ENCODE measurements around the gene LPP. TPM values are rescaled to one million over a fixed set of nuclear protein-coding genes. Genes with fewer than 3 reads are reported as not detected.

LPP gene
- total RNA-seq, 1 donor from 2014 or later, result 62.1 TPM

DNA sequence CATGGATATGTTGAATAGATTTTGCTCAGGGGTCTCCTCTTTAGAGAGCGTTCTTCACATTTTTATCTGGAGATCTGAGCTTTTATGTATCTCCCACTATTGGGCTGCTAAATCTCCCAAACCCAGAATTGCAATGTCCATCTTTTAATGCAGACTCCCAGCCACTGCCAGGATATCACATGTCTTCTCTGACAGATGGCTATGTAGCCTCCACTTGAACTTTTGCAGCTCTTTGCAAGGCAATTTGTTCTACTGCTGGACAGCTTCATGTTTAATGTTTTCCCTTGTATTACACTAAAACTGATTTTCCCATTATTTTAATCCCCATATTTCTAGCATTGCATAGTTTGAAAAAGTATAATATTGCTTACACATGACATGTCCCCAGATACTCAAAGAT, 177.2 kb downstream of the LPP start:
- DNase-seq, result no peak

GRCh38 chr3:188332085-188332484, 178.1 kb downstream of the LPP start:
- DNase-seq, result no peak

DNA sequence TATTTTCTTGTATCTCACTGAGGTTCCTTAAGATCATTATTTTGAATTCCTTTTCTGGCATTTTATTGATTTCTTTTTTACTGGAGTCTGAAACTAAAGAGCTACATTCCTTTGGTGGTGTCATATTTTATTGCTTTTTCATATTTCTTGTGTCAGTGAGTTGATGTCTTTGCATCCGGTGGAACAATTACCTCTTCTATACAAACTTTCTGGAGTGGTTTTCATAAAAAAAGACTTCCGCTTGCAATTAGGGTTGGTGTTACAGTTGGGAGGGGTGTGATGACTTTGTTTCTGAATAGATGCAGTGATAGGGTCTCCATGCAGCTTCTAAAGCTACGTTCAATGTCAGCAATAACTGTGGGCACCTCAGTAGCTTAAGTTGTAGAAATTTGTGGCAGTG, 181.7 kb downstream of the LPP start:
- no peak for DNase-seq

DNA sequence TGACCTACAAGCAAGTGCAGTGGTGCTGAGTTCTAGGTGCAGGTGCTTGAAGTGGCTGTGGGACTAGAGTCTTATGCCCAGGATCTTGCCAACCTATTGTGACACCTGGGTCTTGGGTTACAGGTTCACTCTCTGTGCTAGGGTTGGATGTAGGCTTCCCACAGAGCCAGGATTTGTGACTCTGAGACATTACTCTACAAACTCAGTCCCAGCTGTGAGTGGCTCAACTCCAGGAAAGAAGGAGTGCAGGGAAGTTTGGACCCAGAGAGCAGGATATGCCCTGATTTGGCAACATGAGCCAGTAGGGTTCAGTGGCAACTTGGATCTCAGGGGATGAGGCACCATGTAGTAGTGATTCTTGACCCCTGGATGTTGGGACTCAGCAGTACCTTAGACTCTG, 182.2 kb downstream of the LPP start:
- no peak for DNase-seq

DNA sequence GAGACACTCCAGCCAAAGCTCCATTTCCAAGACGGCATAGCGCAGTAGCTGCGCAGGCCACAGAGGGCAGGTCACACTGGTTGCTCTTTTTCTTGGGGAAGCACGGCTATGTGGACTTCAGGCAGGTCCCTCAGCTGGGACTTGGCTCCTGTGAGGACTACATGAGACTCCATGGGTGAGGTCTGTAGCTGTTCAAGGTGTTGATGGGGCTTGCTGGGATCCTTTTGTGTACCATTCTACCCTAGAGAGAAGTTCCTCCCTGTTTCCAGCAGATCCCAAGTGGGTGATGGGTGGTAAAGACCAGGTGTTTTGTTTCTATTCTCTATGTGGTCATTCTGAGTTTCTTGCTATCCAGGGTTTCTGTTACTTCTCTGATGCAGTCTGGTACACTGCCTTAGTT, 183.3 kb downstream of the LPP start:
- DNase-seq, result no peak

DNA sequence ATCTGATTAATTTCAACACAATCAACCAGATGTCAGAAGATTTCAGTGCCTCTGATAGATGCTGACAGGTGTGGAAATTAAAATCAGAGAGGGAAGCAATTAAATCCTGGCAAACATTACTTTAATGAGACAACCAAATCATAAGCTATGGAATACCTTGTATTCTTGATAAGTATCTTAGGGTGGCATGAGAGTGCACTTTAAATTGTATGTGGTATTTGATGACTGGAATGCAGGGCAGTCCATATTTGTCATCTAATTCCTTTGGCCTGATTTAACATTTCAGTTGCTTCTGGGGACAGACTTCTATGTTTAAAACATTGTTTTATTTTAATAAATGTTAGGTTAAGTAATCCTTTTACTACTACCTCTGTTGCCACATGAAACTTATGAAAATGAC, 184.1 kb downstream of the LPP start:
- no peak for DNase-seq

- no peak for DNase-seq
These were observed 185.7 kb downstream of the LPP start for GRCh38 chr3:188339410-188340295.

DNA sequence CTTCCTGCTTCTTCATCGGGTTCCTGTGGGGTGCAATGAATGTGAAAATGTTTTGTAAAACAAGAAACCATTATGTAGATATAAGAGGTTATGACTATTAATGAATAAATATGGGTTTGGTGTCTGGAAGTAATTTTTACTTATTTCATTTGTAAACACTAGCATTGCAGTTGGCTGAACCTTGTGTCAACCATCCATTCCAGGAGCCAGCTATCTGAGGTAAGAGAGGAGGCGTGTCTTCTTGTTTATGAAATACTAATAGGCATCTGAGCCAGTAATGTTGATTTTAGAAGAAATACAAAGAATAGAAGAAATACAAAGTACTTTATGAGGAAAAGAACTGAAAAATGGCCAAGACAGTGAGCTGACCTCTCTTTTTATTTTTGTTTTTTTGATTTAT, 187.5 kb downstream of the LPP start:
- no peak for DNase-seq

GRCh38 chr3:188342991-188343732, 189.2 kb downstream of the LPP start:
- no peak for DNase-seq

DNA sequence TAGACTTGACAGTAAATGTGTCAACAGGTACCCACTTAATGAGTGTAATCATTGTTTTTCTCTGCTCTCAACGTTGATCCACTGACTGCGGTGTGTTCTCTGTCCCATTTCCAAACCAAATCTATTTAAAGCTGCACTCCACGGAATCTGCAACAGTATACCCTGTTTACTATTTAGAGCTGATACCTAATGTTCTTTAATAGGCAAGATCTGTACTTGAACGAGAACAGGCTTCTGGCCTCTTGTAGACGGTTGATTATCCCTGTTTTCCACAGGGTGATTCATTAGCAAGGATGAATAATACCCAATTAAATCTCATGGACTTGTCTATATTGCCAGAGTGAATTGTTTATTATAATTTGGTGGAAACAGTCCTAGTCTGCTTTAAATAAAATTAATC, 189.9 kb downstream of the LPP start:
- no peak for DNase-seq

- DNase-seq, result no peak
These were observed 191.3 kb downstream of the LPP start for GRCh38 chr3:188345223-188345622.

DNA sequence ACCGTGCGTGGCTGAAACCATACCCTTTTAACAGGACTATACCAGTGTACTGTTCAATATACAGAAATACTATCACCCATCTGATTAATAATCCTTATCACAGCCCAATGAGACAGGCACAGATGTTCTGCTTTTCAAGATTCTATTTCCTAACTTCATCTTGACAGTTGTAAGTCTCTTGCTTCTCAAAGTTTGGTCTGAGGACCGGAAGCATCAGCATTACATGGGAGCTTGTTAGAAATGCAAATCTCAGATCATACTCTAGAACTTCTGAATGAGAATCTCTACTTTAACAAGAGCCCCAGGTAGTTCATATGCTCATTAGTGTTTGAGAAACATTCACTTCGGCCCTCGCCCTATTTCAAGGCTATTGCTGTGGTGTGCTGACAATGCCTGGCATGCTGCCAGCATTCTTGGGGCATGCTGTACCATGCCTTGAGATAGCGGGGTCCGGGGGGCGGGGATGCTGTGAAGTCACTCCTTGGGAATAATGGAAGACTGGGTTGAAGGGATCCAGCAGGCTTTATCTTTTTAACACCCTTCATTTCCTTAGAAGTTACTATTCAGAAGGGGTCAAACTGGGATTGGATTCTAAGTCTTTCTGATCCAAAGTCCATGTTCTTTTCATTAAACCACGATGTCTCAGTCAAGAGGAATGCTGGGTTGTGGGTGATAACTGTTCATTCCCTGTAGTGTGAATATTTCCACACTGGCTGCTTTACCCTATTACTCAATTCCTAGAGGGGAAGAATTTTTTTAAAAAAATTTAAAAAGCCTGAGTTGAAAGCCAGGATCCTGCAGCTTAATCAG, 194.7 kb downstream of the LPP start:
- DNase-seq, result peak; percentile 93

- peak; percentile 83 for DNase-seq
These were observed 195.5 kb downstream of the LPP start for GRCh38 chr3:188349351-188349901.

DNA sequence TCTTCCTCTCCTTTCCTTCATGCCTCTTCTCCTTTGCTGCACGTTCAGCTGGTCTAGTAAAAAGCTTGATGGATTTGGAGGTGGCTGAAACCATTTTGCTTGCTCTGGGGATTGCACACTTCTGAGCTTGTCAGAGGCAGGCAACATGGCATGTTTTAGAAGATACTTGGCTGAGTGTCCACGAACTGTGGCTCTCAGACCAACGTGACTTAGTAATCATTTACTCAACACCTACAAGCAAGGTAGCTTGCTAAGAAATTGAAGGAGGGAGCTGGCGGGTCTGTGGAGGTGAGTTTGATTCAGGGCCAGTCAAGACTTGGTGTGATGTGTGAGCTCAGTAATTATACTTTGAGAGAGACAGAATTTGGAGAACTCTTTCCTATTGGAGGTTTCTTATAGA, 196.0 kb downstream of the LPP start:
- DNase-seq, result no peak

- DNase-seq, result no peak
These were observed 197.0 kb downstream of the LPP start for GRCh38 chr3:188350961-188351360.

DNA sequence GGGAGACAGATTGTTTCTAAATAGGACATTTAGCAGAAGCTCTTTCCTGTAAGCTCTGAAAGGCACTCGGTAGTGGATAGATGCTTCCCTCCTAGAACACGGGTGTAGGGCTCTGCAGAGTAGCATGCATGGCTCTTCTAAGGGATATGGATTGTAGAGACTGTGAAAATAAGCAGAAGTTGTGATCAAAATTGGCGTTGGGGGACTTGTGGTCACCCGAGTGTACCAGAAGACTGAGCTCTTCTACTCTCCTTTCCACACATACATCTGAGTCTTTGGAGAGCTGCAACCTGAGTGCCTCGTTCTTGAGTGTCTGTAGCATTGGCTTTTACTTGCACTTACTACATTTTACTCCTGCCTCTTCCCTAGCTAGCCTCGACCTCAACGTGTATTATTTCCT, 197.7 kb downstream of the LPP start:
- DNase-seq, result no peak

- DNase-seq, result no peak
These were observed 198.4 kb downstream of the LPP start for GRCh38 chr3:188352196-188352927.

- DNase-seq, result no peak
These were observed 199.5 kb downstream of the LPP start for GRCh38 chr3:188353426-188353825.

- no peak for DNase-seq
These were observed 205.0 kb downstream of the LPP start for GRCh38 chr3:188358787-188359493.

- no peak for DNase-seq
These were observed 206.5 kb downstream of the LPP start for GRCh38 chr3:188360364-188360881.

- no peak for DNase-seq
These were observed 207.9 kb downstream of the LPP start for GRCh38 chr3:188361888-188362287.
